Hepatocyte (in vitro differentiated cells): ENCODE results near the gene CDK17. TPM values are rescaled to one million over a fixed set of nuclear protein-coding genes. Genes with fewer than 3 reads are reported as not detected.
"Not testable (repeated sequence)": the region's sequence is repeated elsewhere in the genome, so short reads cannot be mapped to it uniquely, and the experiment has no call there.

Source experiments
- DNase-seq: peaks from one replicate; pipeline ENCODE4 v3.0.0-alpha.2; 2016; ENCODE audit warnings: low spot score
- H2AFZ ChIP-seq: fragments of 200-600 bp; sonication (generic); 2 replicates; pipeline ENCODE4 v1.6.0; 2016; ENCODE audit warnings: antibody characterized with exemption, mild to moderate bottlenecking
- H3K27ac ChIP-seq: fragments of 200-600 bp; sonication (generic); 2 replicates; pipeline ENCODE4 v1.5.1; 2016; ENCODE audit warnings: mild to moderate bottlenecking
- H3K27me3 ChIP-seq: fragments of 200-600 bp; sonication (generic); 2 replicates; pipeline ENCODE4 v1.6.1; 2016
- H3K36me3 ChIP-seq: fragments of 200-600 bp; sonication (generic); replicated peaks from 2 replicates; pipeline ENCODE4 v1.5.1; 2016; ENCODE audit warnings: low read depth; ENCODE audit not compliant: insufficient read depth
- H3K4me1 ChIP-seq: fragments of 200-600 bp; sonication (generic); 2 replicates; pipeline ENCODE4 v1.5.1; 2016; ENCODE audit warnings: mild to moderate bottlenecking, moderate library complexity; ENCODE audit not compliant: insufficient read depth
- H3K4me2 ChIP-seq: fragments of 200-600 bp; sonication (generic); 2 replicates; pipeline ENCODE4 v1.6.0; 2016
- H3K4me3 ChIP-seq: fragments of 200-600 bp; sonication (generic); 2 replicates; pipeline ENCODE4 v1.5.1; 2016; ENCODE audit warnings: mild to moderate bottlenecking
- H3K79me2 ChIP-seq: fragments of 200-600 bp; sonication (generic); 2 replicates; pipeline ENCODE4 v1.6.0; 2017; ENCODE audit warnings: mild to moderate bottlenecking
- H3K9me2 ChIP-seq: fragments of 200-600 bp; sonication (generic); replicated peaks from 2 replicates; pipeline ENCODE4 v1.6.0; 2017; ENCODE audit warnings: mild to moderate bottlenecking; ENCODE audit not compliant: insufficient read depth
- H3K9me3 ChIP-seq: fragments of 200-600 bp; sonication (generic); 2 replicates; pipeline ENCODE4 v1.5.1; 2016; ENCODE audit warnings: low read depth, mild to moderate bottlenecking
- H4K20me1 ChIP-seq: fragments of 200-600 bp; sonication (generic); 2 replicates; pipeline ENCODE4 v1.6.0; 2016; ENCODE audit warnings: mild to moderate bottlenecking; ENCODE audit not compliant: insufficient read depth, poor library complexity, severe bottlenecking
- EZH2 ChIP-seq: fragments of 200-600 bp; sonication (generic); IDR thresholded peaks from 2 replicates; pipeline ENCODE4 v1.6.1; 2016; ENCODE audit warnings: antibody characterized with exemption, mild to moderate bottlenecking, borderline replicate concordance
- EZH2phosphoT487 ChIP-seq: fragments of 200-600 bp; sonication (generic); IDR thresholded peaks from one replicate; pipeline ENCODE4 v1.6.1; 2018; ENCODE audit warnings: antibody characterized with exemption, mild to moderate bottlenecking, low read depth, moderate library complexity; ENCODE audit not compliant: unreplicated experiment, severe bottlenecking
- WGBS: methylation state at CpG from one replicate; pipeline ENCODE4 v1.1.6; 2016; ENCODE audit warnings: low lambda C conversion rate; ENCODE audit errors: missing lambda C conversion rate; 5-methylcytosine and 5-hydroxymethylcytosine counted together
- polyA plus RNA-seq: library from polyadenylated mRNA; unstranded; fragments of >200 nt; fragmentation: Nextera tagmentation; extraction: Ambion mirVana; gene quantifications from 2 replicates; pipeline ENCODE4 v1.2.1, GENCODE V29; 2016
- total RNA-seq: library from RNA; depleted of rRNA; stranded (reverse); fragments of >200 nt; gene quantifications from 2 replicates; pipeline ENCODE4 v1.2.3, GENCODE V29; 2014
- TF ChIP-seq, protein P1 (sequence below): fragments of 200-600 bp; sonication (generic); IDR thresholded peaks from 2 replicates; pipeline ENCODE4 v1.5.1; 2016; ENCODE audit warnings: antibody characterized with exemption, mild to moderate bottlenecking; ENCODE audit not compliant: poor library complexity

CDK17 gene
- total and polyA plus RNA-seq, 2 experiments from 2014 or later: 13.8 to 33.1 TPM

DNA sequence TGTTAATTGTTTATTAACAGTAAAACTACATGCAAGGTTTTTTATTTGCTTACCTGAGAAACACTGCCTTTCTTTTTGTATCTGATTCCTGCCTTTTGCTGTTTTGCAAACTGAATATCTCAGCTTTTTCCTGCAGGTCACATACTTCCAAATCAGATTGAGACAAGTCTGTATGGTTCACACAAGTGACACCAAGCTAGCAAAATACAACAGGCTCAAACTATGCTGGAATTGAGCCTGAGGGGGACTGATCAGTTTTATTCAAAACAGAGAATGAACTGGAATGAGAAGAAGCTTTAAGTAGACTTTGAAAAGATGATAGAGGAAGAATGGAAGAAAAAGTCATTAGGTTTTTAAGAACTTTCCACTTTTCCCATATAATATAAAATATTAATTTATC, 12.2 kb upstream of the CDK17 start:
- Histone ChIP-seq H4K20me1 (no peaks in the 10 kb centered on the region), H3K27ac (no peak overlapping the region), H3K9me3 (no peaks in the 10 kb centered on the region), H3K36me3 (no peaks in the 10 kb centered on the region), H3K4me1 (no peaks in the 10 kb centered on the region), H3K27me3 (no peaks in the 10 kb centered on the region), H3K4me2 (no peak overlapping the region), H3K9me2 (no peaks in the 10 kb centered on the region), H2AFZ (no peak overlapping the region), H3K4me3 (no peak overlapping the region), H3K79me2 (no peaks in the 10 kb centered on the region)
- TF ChIP-seq, protein P1, sequence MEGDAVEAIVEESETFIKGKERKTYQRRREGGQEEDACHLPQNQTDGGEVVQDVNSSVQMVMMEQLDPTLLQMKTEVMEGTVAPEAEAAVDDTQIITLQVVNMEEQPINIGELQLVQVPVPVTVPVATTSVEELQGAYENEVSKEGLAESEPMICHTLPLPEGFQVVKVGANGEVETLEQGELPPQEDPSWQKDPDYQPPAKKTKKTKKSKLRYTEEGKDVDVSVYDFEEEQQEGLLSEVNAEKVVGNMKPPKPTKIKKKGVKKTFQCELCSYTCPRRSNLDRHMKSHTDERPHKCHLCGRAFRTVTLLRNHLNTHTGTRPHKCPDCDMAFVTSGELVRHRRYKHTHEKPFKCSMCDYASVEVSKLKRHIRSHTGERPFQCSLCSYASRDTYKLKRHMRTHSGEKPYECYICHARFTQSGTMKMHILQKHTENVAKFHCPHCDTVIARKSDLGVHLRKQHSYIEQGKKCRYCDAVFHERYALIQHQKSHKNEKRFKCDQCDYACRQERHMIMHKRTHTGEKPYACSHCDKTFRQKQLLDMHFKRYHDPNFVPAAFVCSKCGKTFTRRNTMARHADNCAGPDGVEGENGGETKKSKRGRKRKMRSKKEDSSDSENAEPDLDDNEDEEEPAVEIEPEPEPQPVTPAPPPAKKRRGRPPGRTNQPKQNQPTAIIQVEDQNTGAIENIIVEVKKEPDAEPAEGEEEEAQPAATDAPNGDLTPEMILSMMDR: no peak
- TF ChIP-seq EZH2: no peak
- TF ChIP-seq EZH2phosphoT487: no peak
- no peak for DNase-seq

DNA sequence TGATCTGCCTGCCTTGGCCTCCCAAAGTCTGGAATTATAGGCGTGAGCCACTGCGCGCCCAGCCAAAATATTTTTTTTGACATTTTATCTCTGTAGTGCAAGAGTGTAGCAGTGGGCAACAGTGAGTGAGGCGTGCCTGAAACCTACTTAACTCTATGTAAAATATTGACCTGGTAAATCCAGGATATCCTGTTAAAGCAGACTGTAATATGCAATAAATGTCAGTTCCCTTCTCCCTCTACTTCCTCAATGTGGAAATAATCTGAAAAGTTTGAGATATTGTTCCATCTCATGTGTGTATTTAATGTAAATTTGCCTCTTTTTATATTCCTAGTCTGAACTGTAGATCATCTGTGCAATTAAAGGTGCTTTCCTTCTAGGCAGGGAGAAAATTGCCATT, 9.5 kb upstream of the CDK17 start:
- Histone ChIP-seq H3K4me1 (no peaks in the 10 kb centered on the region), H3K27me3 (no peaks in the 10 kb centered on the region), H3K79me2 (no peaks in the 10 kb centered on the region), H3K4me2 (no peak overlapping the region), H3K27ac (no peak overlapping the region), H4K20me1 (no peaks in the 10 kb centered on the region), H3K9me2 (no peaks in the 10 kb centered on the region), H3K36me3 (no peaks in the 10 kb centered on the region), H2AFZ (no peak overlapping the region), H3K9me3 (no peaks in the 10 kb centered on the region), H3K4me3 (no peak overlapping the region)
- 74% methylated on average over 4 of the region's 4 CpGs for WGBS
- TF ChIP-seq EZH2phosphoT487 (no peak), EZH2 (no peak)
- TF ChIP-seq, protein P1: no peak
- DNase-seq: no peak

DNA sequence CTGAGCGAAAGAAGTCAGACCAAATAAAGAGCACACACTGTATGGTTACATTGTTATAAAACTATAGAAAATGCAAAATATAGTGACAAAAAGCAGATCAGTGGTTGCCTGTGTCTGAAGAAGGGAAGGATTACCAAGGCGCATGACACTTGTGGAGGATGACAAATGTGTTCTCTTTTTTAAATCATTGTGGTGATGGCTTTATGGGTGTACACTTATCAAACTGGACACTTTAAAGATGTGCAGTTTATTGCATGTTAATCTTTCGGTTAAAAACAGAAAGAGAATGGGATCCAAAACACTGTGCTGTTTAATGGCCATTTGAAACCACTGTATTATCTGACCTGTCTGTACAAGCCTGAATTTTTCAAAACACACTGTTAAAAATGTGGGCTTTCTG, 8.8 kb upstream of the CDK17 start:
- DNase-seq: no peak
- Histone ChIP-seq H3K4me3 (no peak overlapping the region), H3K9me2 (no peaks in the 10 kb centered on the region), H3K79me2 (no peaks in the 10 kb centered on the region), H2AFZ (no peak overlapping the region), H4K20me1 (no peaks in the 10 kb centered on the region), H3K9me3 (no peaks in the 10 kb centered on the region), H3K36me3 (no peaks in the 10 kb centered on the region), H3K27ac (no peak overlapping the region), H3K4me1 (no peaks in the 10 kb centered on the region), H3K27me3 (no peaks in the 10 kb centered on the region), H3K4me2 (no peak overlapping the region)
- WGBS: 73% methylated on average over 3 of the region's 3 CpGs
- TF ChIP-seq, protein P1: no peak
- TF ChIP-seq EZH2phosphoT487: no peak
- no peak for TF ChIP-seq EZH2

DNA sequence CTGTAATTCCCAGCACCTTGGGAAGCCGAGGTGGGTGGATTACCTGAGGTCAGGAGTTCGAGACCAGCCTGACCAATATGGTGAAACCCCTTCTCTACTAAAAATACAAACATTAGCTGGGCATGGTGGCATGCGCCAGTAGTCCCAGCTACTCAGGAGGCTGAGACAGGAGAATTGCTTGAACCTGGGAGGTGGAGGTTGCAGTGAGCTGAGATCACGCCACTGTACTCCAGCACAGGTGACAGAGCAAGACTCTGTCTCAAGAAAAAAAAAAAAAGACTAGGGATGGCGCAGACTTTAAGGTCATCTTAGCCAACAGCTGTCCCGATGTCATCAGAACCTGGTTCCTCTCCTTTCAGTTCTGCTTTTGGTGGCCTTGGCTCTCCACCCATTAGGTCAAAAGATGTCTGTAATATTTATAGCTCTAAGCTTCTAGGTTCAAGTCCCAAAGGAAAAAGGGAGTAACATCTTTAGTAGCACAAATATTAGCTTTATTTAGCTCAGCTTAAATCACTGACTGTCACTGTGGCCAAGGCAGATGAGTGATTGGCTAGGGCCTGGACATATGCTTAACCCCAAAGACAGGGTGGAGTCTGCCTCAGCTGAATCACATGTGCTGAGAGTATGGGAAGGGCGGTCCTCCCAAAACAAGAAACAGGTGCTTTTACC, 7.3 kb upstream of the CDK17 start:
- not testable (repeated sequence) for H3K9me2 ChIP-seq, H3K36me3 ChIP-seq, DNase-seq, H4K20me1 ChIP-seq, H3K27me3 ChIP-seq, H3K27ac ChIP-seq, H3K79me2 ChIP-seq, H3K4me2 ChIP-seq, H3K4me1 ChIP-seq, H3K9me3 ChIP-seq, H3K4me3 ChIP-seq, H2AFZ ChIP-seq
- WGBS: 97% methylated on average over 7 of the region's 7 CpGs
